GM23338 (cell line): ENCODE data around the gene GHRL. TPM values are rescaled to one million over a fixed set of nuclear protein-coding genes. Genes with fewer than 3 reads are reported as not detected.

Source experiments
- ATAC-seq: fragments of 200-7000 bp; cut with Tn5 transposase; 3 replicates; pipeline ENCODE4 v1.9.1; 2020
- DNase-seq: peaks from one replicate; pipeline ENCODE4 v3.0.0-alpha.2; 2015; ENCODE audit warnings: low spot score
- H2AFZ ChIP-seq: fragments of 200-600 bp; sonication (generic); 2 replicates; pipeline ENCODE4 v1.8.0; 2016; ENCODE audit warnings: antibody characterized with exemption, mild to moderate bottlenecking, moderate library complexity
- H3F3A ChIP-seq: fragments of 200-600 bp; sonication (generic); replicated peaks from 2 replicates; pipeline ENCODE4 v1.8.0; 2017; ENCODE audit warnings: antibody characterized with exemption, mixed run types, low read depth
- H3K27ac ChIP-seq: fragments of 200-600 bp; sonication (generic); 2 replicates; pipeline ENCODE4 v1.6.1; 2016; ENCODE audit warnings: low read depth
- H3K27me3 ChIP-seq: fragments of 200-600 bp; sonication (generic); 2 replicates; pipeline ENCODE4 v1.8.0; 2016; ENCODE audit warnings: mild to moderate bottlenecking, mixed run types, moderate library complexity; ENCODE audit not compliant: insufficient read depth
- H3K36me3 ChIP-seq: fragments of 200-600 bp; sonication (generic); 2 replicates; pipeline ENCODE4 v1.8.0; 2016; ENCODE audit warnings: mild to moderate bottlenecking; ENCODE audit not compliant: insufficient read depth
- H3K4me1 ChIP-seq: fragments of 200-600 bp; sonication (generic); 2 replicates; pipeline ENCODE4 v1.8.0; 2016; ENCODE audit warnings: mild to moderate bottlenecking, moderate library complexity; ENCODE audit not compliant: insufficient read depth
- H3K4me2 ChIP-seq: fragments of 200-600 bp; sonication (generic); 2 replicates; pipeline ENCODE4 v1.7.1; 2017; ENCODE audit warnings: mixed run types
- H3K4me3 ChIP-seq: fragments of 200-600 bp; sonication (generic); 2 replicates; pipeline ENCODE4 v1.6.1; 2016; ENCODE audit warnings: mixed run types
- H3K79me2 ChIP-seq: fragments of 200-600 bp; sonication (generic); replicated peaks from 2 replicates; pipeline ENCODE4 v1.8.0; 2017; ENCODE audit warnings: mild to moderate bottlenecking; ENCODE audit not compliant: insufficient read depth
- H3K9me2 ChIP-seq: fragments of 200-600 bp; sonication (generic); 2 replicates; pipeline ENCODE4 v1.8.0; 2017; ENCODE audit not compliant: insufficient read depth
- H4K20me1 ChIP-seq: fragments of 200-600 bp; sonication (generic); replicated peaks from 2 replicates; pipeline ENCODE4 v1.8.0; 2017; ENCODE audit warnings: mild to moderate bottlenecking; ENCODE audit not compliant: insufficient read depth
- H3K27ac Mint-ChIP-seq: 2 replicates; pipeline ENCODE4 v1.8.0; 2020; ENCODE audit warnings: inconsistent platforms, mild to moderate bottlenecking, moderate library complexity, mixed read lengths
- H3K27me3 Mint-ChIP-seq: 3 replicates; pipeline ENCODE4 v1.8.0; 2022; ENCODE audit warnings: low read depth, mild to moderate bottlenecking, moderate library complexity, mixed read lengths, inconsistent platforms; ENCODE audit not compliant: insufficient read depth, poor library complexity
- H3K36me3 Mint-ChIP-seq: 3 replicates; pipeline ENCODE4 v1.8.0; 2021; ENCODE audit warnings: low read depth, mild to moderate bottlenecking, inconsistent platforms, moderate library complexity, mixed read lengths
- H3K4me1 Mint-ChIP-seq: 3 replicates; pipeline ENCODE4 v1.8.0; 2020; ENCODE audit warnings: mild to moderate bottlenecking, inconsistent platforms, mixed read lengths
- H3K4me3 Mint-ChIP-seq: 3 replicates; pipeline ENCODE4 v1.8.0; 2021; ENCODE audit warnings: moderate library complexity, mild to moderate bottlenecking, inconsistent platforms, mixed read lengths
- H3K9me3 Mint-ChIP-seq: 3 replicates; pipeline ENCODE4 v1.8.0; 2020; ENCODE audit warnings: moderate library complexity, mild to moderate bottlenecking, inconsistent platforms, mixed read lengths
- CTCF ChIP-seq, 2 experiments: fragments of 200-600 bp in 1 of 2; sonication (generic) in 1 of 2; conservative IDR thresholded peaks; 2 replicates each; pipeline versions ENCODE4 v1.5.1 to v1.6.1; 2016 to 2017; ENCODE audit warnings: antibody characterized with exemption in 2 of 2, low read depth in 2 of 2, mild to moderate bottlenecking in 2 of 2, moderate library complexity in 1 of 2
- ETS1 ChIP-seq: IDR thresholded peaks from 2 replicates; pipeline ENCODE4 v1.6.1; 2016; ENCODE audit warnings: antibody characterized with exemption
- EZH2 ChIP-seq: fragments of 200-600 bp; sonication (generic); IDR thresholded peaks from one replicate; pipeline ENCODE4 v1.8.0; 2017; ENCODE audit warnings: antibody characterized with exemption, mild to moderate bottlenecking, low read depth; ENCODE audit not compliant: unreplicated experiment
- EZH2phosphoT487 ChIP-seq: fragments of 200-600 bp; sonication (generic); IDR thresholded peaks from one replicate; pipeline ENCODE4 v1.8.1; 2018; ENCODE audit warnings: antibody characterized with exemption; ENCODE audit not compliant: unreplicated experiment
- JUNB ChIP-seq: IDR thresholded peaks from one replicate; pipeline ENCODE4 v1.6.1; 2016; ENCODE audit warnings: antibody characterized with exemption; ENCODE audit not compliant: unreplicated experiment
- NANOG ChIP-seq: IDR thresholded peaks from 2 replicates; pipeline ENCODE4 v1.6.1; 2016; ENCODE audit warnings: antibody characterized with exemption, borderline replicate concordance
- POLR2AphosphoS5 ChIP-seq: IDR thresholded peaks from 2 replicates; pipeline ENCODE4 v1.6.1; 2016; ENCODE audit warnings: antibody characterized with exemption, low read depth
- REST ChIP-seq: IDR thresholded peaks from one replicate; pipeline ENCODE4 v1.6.1; 2018; ENCODE audit warnings: antibody characterized with exemption; ENCODE audit not compliant: unreplicated experiment
- STAT1 ChIP-seq: IDR thresholded peaks from one replicate; pipeline ENCODE4 v1.6.1; 2016; ENCODE audit warnings: antibody characterized with exemption; ENCODE audit not compliant: unreplicated experiment
- ZNF114 ChIP-seq: fragments of 250-450 bp; sonication (Bioruptor Pico); IDR thresholded peaks from 2 replicates; pipeline ENCODE4 v1.5.0; 2020; ENCODE audit warnings: mild to moderate bottlenecking, moderate library complexity
- ZNF331 ChIP-seq: fragments of 250-450 bp; sonication (Bioruptor Pico); IDR thresholded peaks from 2 replicates; pipeline ENCODE4 v1.5.0; 2020; ENCODE audit warnings: low read depth, mild to moderate bottlenecking, moderate library complexity
- ZNF462 ChIP-seq: fragments of 250-450 bp; sonication (Bioruptor Pico); IDR thresholded peaks from 2 replicates; pipeline ENCODE4 v1.5.0; 2020; ENCODE audit warnings: mild to moderate bottlenecking, moderate library complexity
- polyA plus RNA-seq: library from polyadenylated mRNA; unstranded; fragments of >200 nt; fragmentation: Nextera tagmentation; extraction: Ambion mirVana; gene quantifications from 2 replicates; pipeline ENCODE4 v1.2.1, GENCODE V29; 2016
- total RNA-seq: library from RNA; depleted of rRNA; stranded (reverse); fragments of >200 nt; shearing (Covaris generic); gene quantifications from 2 replicates; pipeline ENCODE4 v1.2.3, GENCODE V29; 2014

Gene GHRL
- total and polyA plus RNA-seq, 2 experiments from 2014 or later = 0.78 TPM; not detected in 1

- Mint-ChIP-seq H3K36me3 (no peaks in the 10 kb centered on the region; the same call in 2 of the 3 replicates), H3K27ac (no peak overlapping the region), H3K27me3 (peaks cover 1% of the 10 kb centered on the region), H3K4me3 (no peak overlapping the region; the same call in 2 of the 3 replicates), H3K4me1 (no peaks in the 10 kb centered on the region; the same call in 1 of the 3 replicates), H3K9me3 (no peaks in the 10 kb centered on the region; the same call in 2 of the 3 replicates)
- Histone ChIP-seq H3K27me3 (no peaks in the 10 kb centered on the region), H3F3A (no peaks in the 10 kb centered on the region), H3K27ac (no peak overlapping the region), H3K9me2 (no peaks in the 10 kb centered on the region), H3K4me2 (no peak overlapping the region), H3K79me2 (no peaks in the 10 kb centered on the region), H3K4me1 (no peaks in the 10 kb centered on the region), H3K36me3 (no peaks in the 10 kb centered on the region), H2AFZ (no peak overlapping the region), H4K20me1 (no peaks in the 10 kb centered on the region), H3K4me3 (no peak overlapping the region)
- DNase-seq = no peak
- no peak for ATAC-seq
- no peak for TF ChIP-seq ETS1
- TF ChIP-seq CTCF (conservative IDR thresholded peaks at IDR 0.05; ENCODE audit: low read depth in 2 of 2) = no peak
- no peak for TF ChIP-seq ZNF462 (CRISPR knock-in tag)
- TF ChIP-seq STAT1 = no peak
- TF ChIP-seq ZNF114 (CRISPR knock-in tag) = no peak
- TF ChIP-seq JUNB = no peak
- no peak for TF ChIP-seq POLR2AphosphoS5
- no peak for TF ChIP-seq EZH2phosphoT487
- TF ChIP-seq EZH2 = no peak
- no peak for TF ChIP-seq NANOG
- no peak for TF ChIP-seq ZNF331 (CRISPR knock-in tag)
- no peak for TF ChIP-seq REST
Measured at GRCh38 chr3:10340046-10340445, 47.3 kb upstream of the GHRL start.
